Measurements from ENCODE around the gene LPCAT1. TPM values are rescaled to one million over a fixed set of nuclear protein-coding genes. Genes with fewer than 3 reads are reported as not detected.

LPCAT1 gene
- total RNA-seq, 1 experiment from 2014 or later = 59.8 TPM

DNA sequence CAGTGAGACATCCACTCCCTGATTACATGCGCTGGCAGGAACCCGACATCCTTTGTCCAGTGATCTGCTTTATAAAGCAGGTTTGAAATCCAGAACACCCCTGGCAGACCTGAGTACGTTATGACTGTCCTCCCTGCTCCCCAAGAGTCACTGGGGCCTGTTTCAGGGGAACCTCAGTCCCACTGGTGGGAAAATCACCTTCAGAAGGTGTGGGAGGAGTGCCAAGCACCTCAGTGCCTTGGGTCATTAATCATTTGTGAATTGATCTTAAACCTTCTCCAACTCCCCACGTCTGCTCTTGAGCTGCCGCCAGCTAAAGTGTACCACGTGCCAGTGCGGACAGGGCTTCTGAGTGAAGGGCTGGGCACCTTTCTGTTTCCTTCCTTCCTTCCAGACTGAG is 94.7 kb downstream of the LPCAT1 start:
- no peaks in the 10 kb centered on the region for H3K36me3 ChIP-seq (ENCODE audit: control insufficient read depth, insufficient read depth, low read length)
- no peaks in the 10 kb centered on the region for H3K4me1 ChIP-seq (ENCODE audit: control insufficient read depth, insufficient read depth, low read length)
- POLR2A ChIA-PET = no interaction called here
- DNase-seq (ENCODE audit: low read depth, low spot score) = no peak
- H3K4me3 ChIP-seq (ENCODE audit: low read depth in 2 of 2, low read length in 2 of 2) = no peak overlapping the region
- peaks cover 12% of the 10 kb centered on the region; the same call in 1 of the 2 replicates for H3K9me3 ChIP-seq (ENCODE audit: control insufficient read depth, insufficient read depth, low read depth, low read length)
- TF ChIP-seq, protein P1, sequence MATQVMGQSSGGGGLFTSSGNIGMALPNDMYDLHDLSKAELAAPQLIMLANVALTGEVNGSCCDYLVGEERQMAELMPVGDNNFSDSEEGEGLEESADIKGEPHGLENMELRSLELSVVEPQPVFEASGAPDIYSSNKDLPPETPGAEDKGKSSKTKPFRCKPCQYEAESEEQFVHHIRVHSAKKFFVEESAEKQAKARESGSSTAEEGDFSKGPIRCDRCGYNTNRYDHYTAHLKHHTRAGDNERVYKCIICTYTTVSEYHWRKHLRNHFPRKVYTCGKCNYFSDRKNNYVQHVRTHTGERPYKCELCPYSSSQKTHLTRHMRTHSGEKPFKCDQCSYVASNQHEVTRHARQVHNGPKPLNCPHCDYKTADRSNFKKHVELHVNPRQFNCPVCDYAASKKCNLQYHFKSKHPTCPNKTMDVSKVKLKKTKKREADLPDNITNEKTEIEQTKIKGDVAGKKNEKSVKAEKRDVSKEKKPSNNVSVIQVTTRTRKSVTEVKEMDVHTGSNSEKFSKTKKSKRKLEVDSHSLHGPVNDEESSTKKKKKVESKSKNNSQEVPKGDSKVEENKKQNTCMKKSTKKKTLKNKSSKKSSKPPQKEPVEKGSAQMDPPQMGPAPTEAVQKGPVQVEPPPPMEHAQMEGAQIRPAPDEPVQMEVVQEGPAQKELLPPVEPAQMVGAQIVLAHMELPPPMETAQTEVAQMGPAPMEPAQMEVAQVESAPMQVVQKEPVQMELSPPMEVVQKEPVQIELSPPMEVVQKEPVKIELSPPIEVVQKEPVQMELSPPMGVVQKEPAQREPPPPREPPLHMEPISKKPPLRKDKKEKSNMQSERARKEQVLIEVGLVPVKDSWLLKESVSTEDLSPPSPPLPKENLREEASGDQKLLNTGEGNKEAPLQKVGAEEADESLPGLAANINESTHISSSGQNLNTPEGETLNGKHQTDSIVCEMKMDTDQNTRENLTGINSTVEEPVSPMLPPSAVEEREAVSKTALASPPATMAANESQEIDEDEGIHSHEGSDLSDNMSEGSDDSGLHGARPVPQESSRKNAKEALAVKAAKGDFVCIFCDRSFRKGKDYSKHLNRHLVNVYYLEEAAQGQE (IDR thresholded peaks at IDR 0.05; ENCODE audit: insufficient read depth in 1 of 2, low read depth in 2 of 2, low read length in 1 of 2) = no peak
- TF ChIP-seq, protein P2, sequence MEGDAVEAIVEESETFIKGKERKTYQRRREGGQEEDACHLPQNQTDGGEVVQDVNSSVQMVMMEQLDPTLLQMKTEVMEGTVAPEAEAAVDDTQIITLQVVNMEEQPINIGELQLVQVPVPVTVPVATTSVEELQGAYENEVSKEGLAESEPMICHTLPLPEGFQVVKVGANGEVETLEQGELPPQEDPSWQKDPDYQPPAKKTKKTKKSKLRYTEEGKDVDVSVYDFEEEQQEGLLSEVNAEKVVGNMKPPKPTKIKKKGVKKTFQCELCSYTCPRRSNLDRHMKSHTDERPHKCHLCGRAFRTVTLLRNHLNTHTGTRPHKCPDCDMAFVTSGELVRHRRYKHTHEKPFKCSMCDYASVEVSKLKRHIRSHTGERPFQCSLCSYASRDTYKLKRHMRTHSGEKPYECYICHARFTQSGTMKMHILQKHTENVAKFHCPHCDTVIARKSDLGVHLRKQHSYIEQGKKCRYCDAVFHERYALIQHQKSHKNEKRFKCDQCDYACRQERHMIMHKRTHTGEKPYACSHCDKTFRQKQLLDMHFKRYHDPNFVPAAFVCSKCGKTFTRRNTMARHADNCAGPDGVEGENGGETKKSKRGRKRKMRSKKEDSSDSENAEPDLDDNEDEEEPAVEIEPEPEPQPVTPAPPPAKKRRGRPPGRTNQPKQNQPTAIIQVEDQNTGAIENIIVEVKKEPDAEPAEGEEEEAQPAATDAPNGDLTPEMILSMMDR (IDR thresholded peaks at IDR 0.05) = no peak
- TF ChIP-seq POLR2AphosphoS5 (IDR thresholded peaks at IDR 0.05; ENCODE audit: low read depth, low read length) = no peak
- no peak overlapping the region for H3K27ac ChIP-seq (ENCODE audit: low read length)
- in situ Hi-C loops (cut with HindIII; ENCODE audit: low pct_unique_long_range_greater_than_20kb, low sequenced_read_pairs) (no loop called here), intact Hi-C loops (cut with micrococcal nuclease; ENCODE audit: unreplicated experiment) (no loop called here)
- ATAC-seq = no peak
- CTCF ChIA-PET = no interaction called here
- no peaks in the 10 kb centered on the region for H3K27me3 ChIP-seq (ENCODE audit: control insufficient read depth, insufficient read depth, low read length)
- no TSS peak for BruUV-seq (replicated peaks)

DNA sequence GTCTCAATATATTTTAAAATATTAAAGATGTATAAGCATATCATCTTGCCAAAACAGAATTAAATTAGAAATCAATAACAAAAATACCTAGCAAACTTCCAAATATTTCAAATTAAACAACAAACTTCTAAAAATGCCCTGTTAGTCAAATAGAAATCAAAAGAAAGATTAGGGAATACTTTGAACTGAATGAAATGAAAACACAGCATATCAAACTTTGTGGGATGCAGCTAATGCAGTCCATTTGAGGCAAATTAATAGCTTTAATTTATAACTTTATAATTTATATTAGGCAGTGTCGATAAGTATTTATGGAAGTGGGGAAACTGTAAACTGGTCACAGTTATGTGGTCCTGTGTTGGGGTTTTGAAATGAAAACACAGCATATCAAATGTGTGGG is 95.7 kb downstream of the LPCAT1 start:
- TF ChIP-seq, protein P2 (IDR thresholded peaks at IDR 0.05) = no peak
- H3K27ac ChIP-seq (ENCODE audit: low read length) = no peak overlapping the region
- no peak overlapping the region for H3K4me3 ChIP-seq (ENCODE audit: low read depth in 2 of 2, low read length in 2 of 2)
- no peak for DNase-seq (ENCODE audit: low read depth, low spot score)
- no peaks in the 10 kb centered on the region for H3K4me1 ChIP-seq (ENCODE audit: control insufficient read depth, insufficient read depth, low read length)
- H3K27me3 ChIP-seq (ENCODE audit: control insufficient read depth, insufficient read depth, low read length) = no peaks in the 10 kb centered on the region
- no peak for ATAC-seq
- H3K36me3 ChIP-seq (ENCODE audit: control insufficient read depth, insufficient read depth, low read length) = no peaks in the 10 kb centered on the region
- in situ Hi-C loops (cut with HindIII; ENCODE audit: low pct_unique_long_range_greater_than_20kb, low sequenced_read_pairs) (no loop called here), intact Hi-C loops (cut with micrococcal nuclease; ENCODE audit: unreplicated experiment) (no loop called here)
- POLR2A ChIA-PET = no interaction called here
- CTCF ChIA-PET = no interaction called here
- peaks cover 12% of the 10 kb centered on the region; the same call in 1 of the 2 replicates for H3K9me3 ChIP-seq (ENCODE audit: control insufficient read depth, insufficient read depth, low read depth, low read length)
- BruUV-seq (replicated peaks) = no TSS peak

DNA sequence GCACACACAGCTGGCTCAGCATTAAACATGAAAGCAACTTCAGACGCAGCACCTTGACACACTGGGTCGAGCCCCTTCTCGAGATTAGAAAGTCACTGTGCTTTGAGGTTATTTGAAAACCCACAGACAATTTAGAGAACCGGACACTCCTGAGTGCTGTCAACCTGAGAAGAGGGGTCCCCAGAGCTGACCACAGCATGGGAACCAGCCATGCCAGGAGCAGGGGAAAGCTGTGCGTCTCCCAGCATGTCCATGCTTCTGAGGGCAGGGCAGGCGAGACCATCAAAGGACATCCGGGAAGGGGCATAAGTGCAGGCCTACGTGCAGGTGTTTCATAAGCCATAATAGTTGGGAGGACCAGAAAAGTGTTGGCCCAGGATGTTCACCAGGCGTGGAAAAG is 99.0 kb downstream of the LPCAT1 start:
- TF ChIP-seq, protein P2 (IDR thresholded peaks at IDR 0.05) = no peak
- TF ChIP-seq TCF7L2 (IDR thresholded peaks at IDR 0.05; ENCODE audit: low read depth, low read length) = no peak
- no peak for TF ChIP-seq POLR2AphosphoS5 (IDR thresholded peaks at IDR 0.05; ENCODE audit: low read depth, low read length)
- ATAC-seq = no peak
- CTCF ChIA-PET = no interaction called here

More for the DNA sequence above, 99.0 kb downstream of the LPCAT1 start:
- DNase-seq (ENCODE audit: low read depth, low spot score) = no peak
- Histone ChIP-seq H3K9me3 (ENCODE audit: control insufficient read depth, insufficient read depth, low read depth, low read length) (peaks cover 12% of the 10 kb centered on the region; the same call in 1 of the 2 replicates), H3K27me3 (ENCODE audit: control insufficient read depth, insufficient read depth, low read length) (no peaks in the 10 kb centered on the region), H3K4me3 (ENCODE audit: low read depth in 2 of 2, low read length in 2 of 2) (no peak overlapping the region), H3K27ac (ENCODE audit: low read length) (no peak overlapping the region), H3K36me3 (ENCODE audit: control insufficient read depth, insufficient read depth, low read length) (no peaks in the 10 kb centered on the region), H3K4me1 (ENCODE audit: control insufficient read depth, insufficient read depth, low read length) (no peaks in the 10 kb centered on the region)
- no TSS peak for BruUV-seq (replicated peaks)
- intact Hi-C loops (cut with micrococcal nuclease; ENCODE audit: unreplicated experiment) = no loop called here
- POLR2A ChIA-PET = no interaction called here
- in situ Hi-C loops (cut with HindIII; ENCODE audit: low pct_unique_long_range_greater_than_20kb, low sequenced_read_pairs) = no loop called here

Data from Panc1 (cell line).